ENCODE results near the gene CD247. TPM values are rescaled to one million over a fixed set of nuclear protein-coding genes. Genes with fewer than 3 reads are reported as not detected.

CD247 gene
- total and polyA plus RNA-seq, 9 of the 15 experiments (the other 6 are each of a cell fraction or from before 2014, with no cell fraction given), result 0.08 to 0.42 (median 0.28) TPM; not detected in 5

DNA sequence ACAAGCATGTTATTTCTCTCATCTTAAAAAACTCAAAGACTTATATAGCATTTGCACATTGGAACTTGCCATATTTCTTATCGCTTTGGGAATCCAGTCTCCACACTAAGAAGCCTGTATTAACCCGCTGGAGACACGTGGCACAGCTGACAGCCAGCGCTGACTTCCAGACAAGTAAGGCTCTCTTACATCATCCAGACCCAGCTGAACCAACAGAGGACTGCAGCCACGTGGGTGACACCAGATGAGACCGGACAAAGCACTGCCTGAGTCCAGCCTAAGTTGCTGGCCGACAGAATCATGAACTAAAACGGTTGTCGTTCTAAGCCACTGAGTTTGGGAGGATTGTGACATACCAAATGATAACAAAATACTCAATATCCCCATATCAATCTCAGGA, 6.3 kb upstream of the CD247 start (continued):
- TF ChIP-seq, protein P1, sequence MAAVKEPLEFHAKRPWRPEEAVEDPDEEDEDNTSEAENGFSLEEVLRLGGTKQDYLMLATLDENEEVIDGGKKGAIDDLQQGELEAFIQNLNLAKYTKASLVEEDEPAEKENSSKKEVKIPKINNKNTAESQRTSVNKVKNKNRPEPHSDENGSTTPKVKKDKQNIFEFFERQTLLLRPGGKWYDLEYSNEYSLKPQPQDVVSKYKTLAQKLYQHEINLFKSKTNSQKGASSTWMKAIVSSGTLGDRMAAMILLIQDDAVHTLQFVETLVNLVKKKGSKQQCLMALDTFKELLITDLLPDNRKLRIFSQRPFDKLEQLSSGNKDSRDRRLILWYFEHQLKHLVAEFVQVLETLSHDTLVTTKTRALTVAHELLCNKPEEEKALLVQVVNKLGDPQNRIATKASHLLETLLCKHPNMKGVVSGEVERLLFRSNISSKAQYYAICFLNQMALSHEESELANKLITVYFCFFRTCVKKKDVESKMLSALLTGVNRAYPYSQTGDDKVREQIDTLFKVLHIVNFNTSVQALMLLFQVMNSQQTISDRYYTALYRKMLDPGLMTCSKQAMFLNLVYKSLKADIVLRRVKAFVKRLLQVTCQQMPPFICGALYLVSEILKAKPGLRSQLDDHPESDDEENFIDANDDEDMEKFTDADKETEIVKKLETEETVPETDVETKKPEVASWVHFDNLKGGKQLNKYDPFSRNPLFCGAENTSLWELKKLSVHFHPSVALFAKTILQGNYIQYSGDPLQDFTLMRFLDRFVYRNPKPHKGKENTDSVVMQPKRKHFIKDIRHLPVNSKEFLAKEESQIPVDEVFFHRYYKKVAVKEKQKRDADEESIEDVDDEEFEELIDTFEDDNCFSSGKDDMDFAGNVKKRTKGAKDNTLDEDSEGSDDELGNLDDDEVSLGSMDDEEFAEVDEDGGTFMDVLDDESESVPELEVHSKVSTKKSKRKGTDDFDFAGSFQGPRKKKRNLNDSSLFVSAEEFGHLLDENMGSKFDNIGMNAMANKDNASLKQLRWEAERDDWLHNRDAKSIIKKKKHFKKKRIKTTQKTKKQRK (IDR thresholded peaks at IDR 0.05; ENCODE audit: borderline replicate concordance, low read depth, low read length), result no peak
- TF ChIP-seq SIRT6 (IDR thresholded peaks at IDR 0.05; ENCODE audit: low read depth, low read length) (no peak), SMAD4 (CRISPR knock-in tag; conservative IDR thresholded peaks at IDR 0.05) (peak; percentile 90), ZNF354B (CRISPR knock-in tag; IDR thresholded peaks at IDR 0.05) (no peak), MCM5 (IDR thresholded peaks at IDR 0.05; ENCODE audit: low read depth) (no peak), NR2C1 (IDR thresholded peaks at IDR 0.05) (no peak), NR2C1 (tag; IDR thresholded peaks at IDR 0.05) (0 out of 2 replicates have a peak, but pooled peaks have one; percentile 52), LCOR (CRISPR knock-in tag; IDR thresholded peaks at IDR 0.05) (no peak), TARDBP (IDR thresholded peaks at IDR 0.05) (no peak)
- TF ChIP-seq, protein P2, sequence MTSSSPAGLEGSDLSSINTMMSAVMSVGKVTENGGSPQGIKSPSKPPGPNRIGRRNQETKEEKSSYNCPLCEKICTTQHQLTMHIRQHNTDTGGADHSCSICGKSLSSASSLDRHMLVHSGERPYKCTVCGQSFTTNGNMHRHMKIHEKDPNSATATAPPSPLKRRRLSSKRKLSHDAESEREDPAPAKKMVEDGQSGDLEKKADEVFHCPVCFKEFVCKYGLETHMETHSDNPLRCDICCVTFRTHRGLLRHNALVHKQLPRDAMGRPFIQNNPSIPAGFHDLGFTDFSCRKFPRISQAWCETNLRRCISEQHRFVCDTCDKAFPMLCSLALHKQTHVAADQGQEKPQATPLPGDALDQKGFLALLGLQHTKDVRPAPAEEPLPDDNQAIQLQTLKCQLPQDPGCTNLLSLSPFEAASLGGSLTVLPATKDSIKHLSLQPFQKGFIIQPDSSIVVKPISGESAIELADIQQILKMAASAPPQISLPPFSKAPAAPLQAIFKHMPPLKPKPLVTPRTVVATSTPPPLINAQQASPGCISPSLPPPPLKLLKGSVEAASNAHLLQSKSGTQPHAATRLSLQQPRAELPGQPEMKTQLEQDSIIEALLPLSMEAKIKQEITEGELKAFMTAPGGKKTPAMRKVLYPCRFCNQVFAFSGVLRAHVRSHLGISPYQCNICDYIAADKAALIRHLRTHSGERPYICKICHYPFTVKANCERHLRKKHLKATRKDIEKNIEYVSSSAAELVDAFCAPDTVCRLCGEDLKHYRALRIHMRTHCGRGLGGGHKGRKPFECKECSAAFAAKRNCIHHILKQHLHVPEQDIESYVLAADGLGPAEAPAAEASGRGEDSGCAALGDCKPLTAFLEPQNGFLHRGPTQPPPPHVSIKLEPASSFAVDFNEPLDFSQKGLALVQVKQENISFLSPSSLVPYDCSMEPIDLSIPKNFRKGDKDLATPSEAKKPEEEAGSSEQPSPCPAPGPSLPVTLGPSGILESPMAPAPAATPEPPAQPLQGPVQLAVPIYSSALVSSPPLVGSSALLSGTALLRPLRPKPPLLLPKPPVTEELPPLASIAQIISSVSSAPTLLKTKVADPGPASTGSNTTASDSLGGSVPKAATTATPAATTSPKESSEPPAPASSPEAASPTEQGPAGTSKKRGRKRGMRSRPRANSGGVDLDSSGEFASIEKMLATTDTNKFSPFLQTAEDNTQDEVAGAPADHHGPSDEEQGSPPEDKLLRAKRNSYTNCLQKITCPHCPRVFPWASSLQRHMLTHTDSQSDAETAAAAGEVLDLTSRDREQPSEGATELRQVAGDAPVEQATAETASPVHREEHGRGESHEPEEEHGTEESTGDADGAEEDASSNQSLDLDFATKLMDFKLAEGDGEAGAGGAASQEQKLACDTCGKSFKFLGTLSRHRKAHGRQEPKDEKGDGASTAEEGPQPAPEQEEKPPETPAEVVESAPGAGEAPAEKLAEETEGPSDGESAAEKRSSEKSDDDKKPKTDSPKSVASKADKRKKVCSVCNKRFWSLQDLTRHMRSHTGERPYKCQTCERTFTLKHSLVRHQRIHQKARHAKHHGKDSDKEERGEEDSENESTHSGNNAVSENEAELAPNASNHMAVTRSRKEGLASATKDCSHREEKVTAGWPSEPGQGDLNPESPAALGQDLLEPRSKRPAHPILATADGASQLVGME (CRISPR knock-in tag; IDR thresholded peaks at IDR 0.05), result no peak
- TF ChIP-seq, protein P3, sequence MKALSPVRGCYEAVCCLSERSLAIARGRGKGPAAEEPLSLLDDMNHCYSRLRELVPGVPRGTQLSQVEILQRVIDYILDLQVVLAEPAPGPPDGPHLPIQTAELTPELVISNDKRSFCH (CRISPR knock-in tag; IDR thresholded peaks at IDR 0.05), result no peak
- TF ChIP-seq, protein P3 (tag; IDR thresholded peaks at IDR 0.05), result no peak
- TF ChIP-seq, protein P4, sequence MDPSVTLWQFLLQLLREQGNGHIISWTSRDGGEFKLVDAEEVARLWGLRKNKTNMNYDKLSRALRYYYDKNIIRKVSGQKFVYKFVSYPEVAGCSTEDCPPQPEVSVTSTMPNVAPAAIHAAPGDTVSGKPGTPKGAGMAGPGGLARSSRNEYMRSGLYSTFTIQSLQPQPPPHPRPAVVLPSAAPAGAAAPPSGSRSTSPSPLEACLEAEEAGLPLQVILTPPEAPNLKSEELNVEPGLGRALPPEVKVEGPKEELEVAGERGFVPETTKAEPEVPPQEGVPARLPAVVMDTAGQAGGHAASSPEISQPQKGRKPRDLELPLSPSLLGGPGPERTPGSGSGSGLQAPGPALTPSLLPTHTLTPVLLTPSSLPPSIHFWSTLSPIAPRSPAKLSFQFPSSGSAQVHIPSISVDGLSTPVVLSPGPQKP (CRISPR knock-in tag; IDR thresholded peaks at IDR 0.05), result no peak
